Measurements from ENCODE around the gene MINDY4B.

GRCh38 chr3:150861851-150862250 is 43.4 kb downstream of the MINDY4B start:
- TF ChIP-seq POLR2A (IDR thresholded peaks at IDR 0.05; ENCODE audit: low read depth, low read length): no peak
- no peak for TF ChIP-seq POLR2AphosphoS5 (IDR thresholded peaks at IDR 0.05; ENCODE audit: low read depth, low read length)
- TF ChIP-seq TAF1 (IDR thresholded peaks at IDR 0.05; ENCODE audit: borderline replicate concordance, low read depth, low read length): no peak

All from GM12892 (cell line).